Progenitor cell of endocrine pancreas (in vitro differentiated cells): ENCODE measurements around the gene TCF7. TPM values are rescaled to one million over a fixed set of nuclear protein-coding genes. Genes with fewer than 3 reads are reported as not detected.

Experiments
- DNase-seq: peaks from one replicate; pipeline ENCODE4 v3.0.0; 2021; ENCODE audit warnings: low spot score; ENCODE audit not compliant: unreplicated experiment
- H3K27ac Mint-ChIP-seq: 2 replicates; pipeline ENCODE4 v1.8.0; 2021; ENCODE audit warnings: mild to moderate bottlenecking, moderate library complexity, mixed read lengths
- H3K27me3 Mint-ChIP-seq: 2 replicates; pipeline ENCODE4 v1.8.0; 2021; ENCODE audit warnings: mixed read lengths
- H3K36me3 Mint-ChIP-seq: 2 replicates; pipeline ENCODE4 v1.8.0; 2022; ENCODE audit warnings: mixed read lengths; ENCODE audit not compliant: insufficient read depth
- H3K4me1 Mint-ChIP-seq: 2 replicates; pipeline ENCODE4 v1.8.0; 2021; ENCODE audit warnings: low read depth, mixed read lengths
- H3K4me3 Mint-ChIP-seq: 2 replicates; pipeline ENCODE4 v1.8.0; 2021; ENCODE audit warnings: low read depth, mild to moderate bottlenecking, moderate library complexity, mixed read lengths
- H3K9me3 Mint-ChIP-seq: 2 replicates; pipeline ENCODE4 v1.8.0; 2021; ENCODE audit warnings: low read depth, mixed read lengths
- CTCF ChIP-seq: fragments of 200-600 bp; sonication (generic); IDR thresholded peaks from one replicate; pipeline ENCODE4 v1.5.0; 2021; ENCODE audit warnings: antibody characterized with exemption, mild to moderate bottlenecking; ENCODE audit not compliant: unreplicated experiment
- total RNA-seq: library from RNA; stranded (reverse); gene quantifications from 2 replicates; pipeline ENCODE4 v1.2.1, GENCODE V29; 2021

TCF7 gene
- total RNA-seq, 1 donor from 2014 or later = 14.4 TPM

GRCh38 chr5:134110382-134110781 is 4.1 kb upstream of the TCF7 start:
- H3K27ac Mint-ChIP-seq = no peak overlapping the region
- H3K9me3 Mint-ChIP-seq = no peaks in the 10 kb centered on the region
- peaks cover 37% of the 10 kb centered on the region for H3K27me3 Mint-ChIP-seq
- DNase-seq = no peak
- H3K4me3 Mint-ChIP-seq = no peak overlapping the region
- H3K4me1 Mint-ChIP-seq = peaks cover 4% of the 10 kb centered on the region
- no peaks in the 10 kb centered on the region for H3K36me3 Mint-ChIP-seq
- no peak for TF ChIP-seq CTCF

- no peak for TF ChIP-seq CTCF
- no peak overlapping the region for H3K4me3 Mint-ChIP-seq
- DNase-seq = no peak
- H3K36me3 Mint-ChIP-seq = peaks cover 1% of the 10 kb centered on the region
- peaks cover 12% of the 10 kb centered on the region for H3K4me1 Mint-ChIP-seq
- no peak overlapping the region for H3K27ac Mint-ChIP-seq
- H3K9me3 Mint-ChIP-seq = no peaks in the 10 kb centered on the region
- H3K27me3 Mint-ChIP-seq = peaks cover 33% of the 10 kb centered on the region
Measured at GRCh38 chr5:134111741-134112647, 2.5 kb upstream of the TCF7 start.

GRCh38 chr5:134112726-134113362 is 1.6 kb upstream of the TCF7 start:
- Mint-ChIP-seq H3K4me3 (no peak overlapping the region), H3K27me3 (peaks cover 33% of the 10 kb centered on the region), H3K4me1 (peaks cover 12% of the 10 kb centered on the region)

GRCh38 chr5:134113363-134113889 is 1.1 kb upstream of the TCF7 start:
- Mint-ChIP-seq H3K27ac (peak overlapping the region; percentile 78), H3K9me3 (no peaks in the 10 kb centered on the region)
- no peak for DNase-seq

More at GRCh38 chr5:134112726-134113362, 1.6 kb upstream of the TCF7 start:
- H3K9me3 Mint-ChIP-seq = no peaks in the 10 kb centered on the region
- TF ChIP-seq CTCF = no peak
- peaks cover 1% of the 10 kb centered on the region for H3K36me3 Mint-ChIP-seq
- DNase-seq = no peak
- H3K27ac Mint-ChIP-seq = no peak overlapping the region

More at GRCh38 chr5:134113363-134113889, 1.1 kb upstream of the TCF7 start:
- TF ChIP-seq CTCF = no peak
- peaks cover 12% of the 10 kb centered on the region for H3K4me1 Mint-ChIP-seq
- H3K36me3 Mint-ChIP-seq = peaks cover 1% of the 10 kb centered on the region
- H3K4me3 Mint-ChIP-seq = peak overlapping the region; percentile 81
- H3K27me3 Mint-ChIP-seq = peaks cover 33% of the 10 kb centered on the region
